Measurements from ENCODE around the gene FKRP. TPM values are rescaled to one million over a fixed set of nuclear protein-coding genes. Genes with fewer than 3 reads are reported as not detected.

The FKRP gene
- total RNA-seq, 1 experiment from 2014 or later: 24.1 TPM

DNA sequence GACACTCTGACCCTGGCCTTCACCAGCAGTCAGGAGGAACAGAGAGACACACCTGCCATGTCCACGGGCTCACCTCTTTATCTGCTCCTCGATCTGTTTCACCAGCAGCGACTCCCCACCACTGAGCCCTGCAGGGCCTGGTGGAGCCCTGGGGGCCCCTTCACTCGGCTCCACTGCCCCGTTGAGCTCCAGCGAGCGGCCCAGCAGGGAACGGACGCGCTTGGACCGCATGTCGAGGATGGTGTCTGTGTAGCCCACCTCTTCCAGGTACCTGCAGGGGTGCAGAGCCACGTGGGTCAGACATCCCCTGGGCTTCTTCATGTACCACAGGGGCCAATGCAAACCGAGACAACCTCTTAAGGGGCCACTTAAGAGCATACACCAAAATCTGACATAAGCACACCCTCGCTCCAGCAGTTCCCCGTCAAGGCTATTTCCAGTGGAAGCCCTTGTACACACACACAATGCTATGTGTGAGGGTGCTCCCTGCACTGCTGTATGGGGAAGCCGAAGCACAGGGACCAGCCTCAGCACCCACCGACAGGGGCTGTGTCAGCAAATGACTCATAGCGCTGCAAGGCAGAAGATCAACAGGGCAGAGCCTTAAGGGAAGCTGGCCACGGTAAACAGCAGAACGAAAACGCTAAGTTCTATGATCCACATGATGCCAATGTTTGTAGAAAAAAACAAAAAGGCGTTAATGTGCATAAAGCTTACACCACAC is 12.7 kb upstream of the FKRP start:
- Mint-ChIP-seq H3K36me3 (peaks cover 69% of the 10 kb centered on the region), H3K27ac (no peak overlapping the region), H3K4me1 (peaks cover 6% of the 10 kb centered on the region), H3K9me3 (no peaks in the 10 kb centered on the region), H3K27me3 (ENCODE audit: low read depth) (no peaks in the 10 kb centered on the region), H3K4me3 (no peak overlapping the region)
- ChIA-PET POLR2A (no interaction called here), CTCF (interaction anchor here (0.6 kb wide), 1 partner anchor 301 kb away, joined by 5 read pairs; no protein-coding TSS in a partner anchor)
- DNase-seq (ENCODE audit: low spot score) (no peak), ATAC-seq (no peak)
- TF ChIP-seq NFATC4 (CRISPR knock-in tag; IDR thresholded peaks at IDR 0.05) (no peak), NR1H2 (CRISPR knock-in tag; IDR thresholded peaks at IDR 0.05) (no peak), ZNF671 (CRISPR knock-in tag; IDR thresholded peaks at IDR 0.05) (no peak), SP1 (CRISPR knock-in tag; conservative IDR thresholded peaks at IDR 0.05) (no peak), ATF1 (CRISPR knock-in tag; IDR thresholded peaks at IDR 0.05) (no peak), JUN (CRISPR knock-in tag; IDR thresholded peaks at IDR 0.05) (no peak), JAZF1 (CRISPR knock-in tag; IDR thresholded peaks at IDR 0.05) (no peak), ZNF219 (CRISPR knock-in tag; IDR thresholded peaks at IDR 0.05; ENCODE audit: borderline replicate concordance) (no peak)
- TF ChIP-seq, protein P1, sequence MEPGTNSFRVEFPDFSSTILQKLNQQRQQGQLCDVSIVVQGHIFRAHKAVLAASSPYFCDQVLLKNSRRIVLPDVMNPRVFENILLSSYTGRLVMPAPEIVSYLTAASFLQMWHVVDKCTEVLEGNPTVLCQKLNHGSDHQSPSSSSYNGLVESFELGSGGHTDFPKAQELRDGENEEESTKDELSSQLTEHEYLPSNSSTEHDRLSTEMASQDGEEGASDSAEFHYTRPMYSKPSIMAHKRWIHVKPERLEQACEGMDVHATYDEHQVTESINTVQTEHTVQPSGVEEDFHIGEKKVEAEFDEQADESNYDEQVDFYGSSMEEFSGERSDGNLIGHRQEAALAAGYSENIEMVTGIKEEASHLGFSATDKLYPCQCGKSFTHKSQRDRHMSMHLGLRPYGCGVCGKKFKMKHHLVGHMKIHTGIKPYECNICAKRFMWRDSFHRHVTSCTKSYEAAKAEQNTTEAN (CRISPR knock-in tag; IDR thresholded peaks at IDR 0.05): no peak
- TF ChIP-seq, protein P2, sequence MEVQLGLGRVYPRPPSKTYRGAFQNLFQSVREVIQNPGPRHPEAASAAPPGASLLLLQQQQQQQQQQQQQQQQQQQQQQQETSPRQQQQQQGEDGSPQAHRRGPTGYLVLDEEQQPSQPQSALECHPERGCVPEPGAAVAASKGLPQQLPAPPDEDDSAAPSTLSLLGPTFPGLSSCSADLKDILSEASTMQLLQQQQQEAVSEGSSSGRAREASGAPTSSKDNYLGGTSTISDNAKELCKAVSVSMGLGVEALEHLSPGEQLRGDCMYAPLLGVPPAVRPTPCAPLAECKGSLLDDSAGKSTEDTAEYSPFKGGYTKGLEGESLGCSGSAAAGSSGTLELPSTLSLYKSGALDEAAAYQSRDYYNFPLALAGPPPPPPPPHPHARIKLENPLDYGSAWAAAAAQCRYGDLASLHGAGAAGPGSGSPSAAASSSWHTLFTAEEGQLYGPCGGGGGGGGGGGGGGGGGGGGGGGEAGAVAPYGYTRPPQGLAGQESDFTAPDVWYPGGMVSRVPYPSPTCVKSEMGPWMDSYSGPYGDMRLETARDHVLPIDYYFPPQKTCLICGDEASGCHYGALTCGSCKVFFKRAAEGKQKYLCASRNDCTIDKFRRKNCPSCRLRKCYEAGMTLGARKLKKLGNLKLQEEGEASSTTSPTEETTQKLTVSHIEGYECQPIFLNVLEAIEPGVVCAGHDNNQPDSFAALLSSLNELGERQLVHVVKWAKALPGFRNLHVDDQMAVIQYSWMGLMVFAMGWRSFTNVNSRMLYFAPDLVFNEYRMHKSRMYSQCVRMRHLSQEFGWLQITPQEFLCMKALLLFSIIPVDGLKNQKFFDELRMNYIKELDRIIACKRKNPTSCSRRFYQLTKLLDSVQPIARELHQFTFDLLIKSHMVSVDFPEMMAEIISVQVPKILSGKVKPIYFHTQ (CRISPR knock-in tag; IDR thresholded peaks at IDR 0.05): no peak
- TF ChIP-seq, protein P3, sequence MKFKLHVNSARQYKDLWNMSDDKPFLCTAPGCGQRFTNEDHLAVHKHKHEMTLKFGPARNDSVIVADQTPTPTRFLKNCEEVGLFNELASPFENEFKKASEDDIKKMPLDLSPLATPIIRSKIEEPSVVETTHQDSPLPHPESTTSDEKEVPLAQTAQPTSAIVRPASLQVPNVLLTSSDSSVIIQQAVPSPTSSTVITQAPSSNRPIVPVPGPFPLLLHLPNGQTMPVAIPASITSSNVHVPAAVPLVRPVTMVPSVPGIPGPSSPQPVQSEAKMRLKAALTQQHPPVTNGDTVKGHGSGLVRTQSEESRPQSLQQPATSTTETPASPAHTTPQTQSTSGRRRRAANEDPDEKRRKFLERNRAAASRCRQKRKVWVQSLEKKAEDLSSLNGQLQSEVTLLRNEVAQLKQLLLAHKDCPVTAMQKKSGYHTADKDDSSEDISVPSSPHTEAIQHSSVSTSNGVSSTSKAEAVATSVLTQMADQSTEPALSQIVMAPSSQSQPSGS (CRISPR knock-in tag; IDR thresholded peaks at IDR 0.05; ENCODE audit: borderline replicate concordance, low read depth): no peak
- TF ChIP-seq, protein P4, sequence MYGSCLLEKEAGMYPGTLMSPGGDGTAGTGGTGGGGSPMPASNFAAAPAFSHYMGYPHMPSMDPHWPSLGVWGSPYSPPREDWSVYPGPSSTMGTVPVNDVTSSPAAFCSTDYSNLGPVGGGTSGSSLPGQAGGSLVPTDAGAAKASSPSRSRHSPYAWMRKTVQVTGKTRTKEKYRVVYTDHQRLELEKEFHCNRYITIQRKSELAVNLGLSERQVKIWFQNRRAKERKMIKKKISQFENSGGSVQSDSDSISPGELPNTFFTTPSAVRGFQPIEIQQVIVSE (CRISPR knock-in tag; IDR thresholded peaks at IDR 0.05; ENCODE audit: borderline replicate concordance): no peak
- TF ChIP-seq, protein P5, sequence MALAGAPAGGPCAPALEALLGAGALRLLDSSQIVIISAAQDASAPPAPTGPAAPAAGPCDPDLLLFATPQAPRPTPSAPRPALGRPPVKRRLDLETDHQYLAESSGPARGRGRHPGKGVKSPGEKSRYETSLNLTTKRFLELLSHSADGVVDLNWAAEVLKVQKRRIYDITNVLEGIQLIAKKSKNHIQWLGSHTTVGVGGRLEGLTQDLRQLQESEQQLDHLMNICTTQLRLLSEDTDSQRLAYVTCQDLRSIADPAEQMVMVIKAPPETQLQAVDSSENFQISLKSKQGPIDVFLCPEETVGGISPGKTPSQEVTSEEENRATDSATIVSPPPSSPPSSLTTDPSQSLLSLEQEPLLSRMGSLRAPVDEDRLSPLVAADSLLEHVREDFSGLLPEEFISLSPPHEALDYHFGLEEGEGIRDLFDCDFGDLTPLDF (CRISPR knock-in tag; IDR thresholded peaks at IDR 0.05): no peak
- TF ChIP-seq, protein P6, sequence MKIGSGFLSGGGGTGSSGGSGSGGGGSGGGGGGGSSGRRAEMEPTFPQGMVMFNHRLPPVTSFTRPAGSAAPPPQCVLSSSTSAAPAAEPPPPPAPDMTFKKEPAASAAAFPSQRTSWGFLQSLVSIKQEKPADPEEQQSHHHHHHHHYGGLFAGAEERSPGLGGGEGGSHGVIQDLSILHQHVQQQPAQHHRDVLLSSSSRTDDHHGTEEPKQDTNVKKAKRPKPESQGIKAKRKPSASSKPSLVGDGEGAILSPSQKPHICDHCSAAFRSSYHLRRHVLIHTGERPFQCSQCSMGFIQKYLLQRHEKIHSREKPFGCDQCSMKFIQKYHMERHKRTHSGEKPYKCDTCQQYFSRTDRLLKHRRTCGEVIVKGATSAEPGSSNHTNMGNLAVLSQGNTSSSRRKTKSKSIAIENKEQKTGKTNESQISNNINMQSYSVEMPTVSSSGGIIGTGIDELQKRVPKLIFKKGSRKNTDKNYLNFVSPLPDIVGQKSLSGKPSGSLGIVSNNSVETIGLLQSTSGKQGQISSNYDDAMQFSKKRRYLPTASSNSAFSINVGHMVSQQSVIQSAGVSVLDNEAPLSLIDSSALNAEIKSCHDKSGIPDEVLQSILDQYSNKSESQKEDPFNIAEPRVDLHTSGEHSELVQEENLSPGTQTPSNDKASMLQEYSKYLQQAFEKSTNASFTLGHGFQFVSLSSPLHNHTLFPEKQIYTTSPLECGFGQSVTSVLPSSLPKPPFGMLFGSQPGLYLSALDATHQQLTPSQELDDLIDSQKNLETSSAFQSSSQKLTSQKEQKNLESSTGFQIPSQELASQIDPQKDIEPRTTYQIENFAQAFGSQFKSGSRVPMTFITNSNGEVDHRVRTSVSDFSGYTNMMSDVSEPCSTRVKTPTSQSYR (CRISPR knock-in tag; IDR thresholded peaks at IDR 0.05): no peak
